ENCODE measurements around the gene TMEM120B. TPM values are rescaled to one million over a fixed set of nuclear protein-coding genes. Genes with fewer than 3 reads are reported as not detected.

TMEM120B gene
- total and polyA plus RNA-seq, 2 of the 4 experiments (the other 2 are of a cell fraction): 10.6 to 18.4 TPM

GRCh38 chr12:121773011-121773777 lies 60.6 kb downstream of the TMEM120B start:
- Histone ChIP-seq H2AK9ac (replicated peaks; ENCODE audit: low read depth, low read length, poor library complexity) (peak overlapping the region; percentile 89), H3K79me1 (ENCODE audit: low read depth in 1 of 2, low read length in 2 of 2) (peaks cover 0 to 15% of the 10 kb centered on the region in 2 experiments; a peak in 1 of 4 replicates), H2AK5ac (ENCODE audit: low read depth, low read length) (peak overlapping the region; percentile 41; the same call in 1 of the 2 replicates), H3K18ac (ENCODE audit: low read depth, low read length) (no peak overlapping the region), H3K27ac (ENCODE audit: insufficient read depth, low read length) (no peak overlapping the region), H2BK20ac (ENCODE audit: low read depth, low read length) (no peak overlapping the region), H4K5ac (ENCODE audit: low read depth, low read length) (no peak overlapping the region), H3K9me1 (ENCODE audit: insufficient read depth, low read length) (peaks cover 3% of the 10 kb centered on the region), H3K4ac (ENCODE audit: low read depth, low read length) (peak overlapping the region; percentile 83), H2BK5ac (ENCODE audit: low read depth, low read length, poor library complexity, severe bottlenecking) (no peak overlapping the region), H3K23ac (ENCODE audit: low read depth, low read length) (no peak overlapping the region), H3K14ac (replicated peaks; ENCODE audit: low read depth, low read length) (no peak overlapping the region; the same call in 1 of the 2 replicates), H4K91ac (ENCODE audit: insufficient read depth, low read depth, low read length) (peak overlapping the region; percentile 47; the same call in 1 of the 2 replicates), H2AFZ (replicated peaks; ENCODE audit: low read length, poor library complexity) (peak overlapping the region; percentile 79), H2BK120ac (ENCODE audit: low read depth, low read length) (no peak overlapping the region; the same call in 1 of the 2 replicates), H4K8ac (ENCODE audit: low read depth in 2 of 2, low read length in 2 of 2) (0 out of 4 replicates have a peak overlapping the region, but pooled peaks of 1 of the 2 experiments have one; percentile 75), H3K56ac (ENCODE audit: extremely low read depth, insufficient read depth, low read length) (no peak overlapping the region), H3K4me1 (ENCODE audit: control insufficient read depth, insufficient read depth, low read length) (peaks cover 6% of the 10 kb centered on the region), H3K4me3 (ENCODE audit: insufficient read depth, low read depth, low read length) (no peak overlapping the region), H3K27me3 (ENCODE audit: control insufficient read depth, insufficient read depth, low read length) (no peaks in the 10 kb centered on the region), H3K4me2 (ENCODE audit: low read depth, low read length) (no peak overlapping the region), H3K9me3 (ENCODE audit: control insufficient read depth, insufficient read depth, low read length) (no peaks in the 10 kb centered on the region), H4K20me1 (ENCODE audit: insufficient read depth, low read length) (peaks cover 3% of the 10 kb centered on the region; the same call in 1 of the 2 replicates), H3K9ac (ENCODE audit: low read depth, low read length) (no peak overlapping the region), H3K36me3 (ENCODE audit: control insufficient read depth, insufficient read depth, low read length) (peaks cover 3% of the 10 kb centered on the region; the same call in 1 of the 2 replicates), H2BK15ac (ENCODE audit: low read depth, low read length) (no peak overlapping the region)
- peak; percentile 85 for TF ChIP-seq CTCF (conservative IDR thresholded peaks at IDR 0.05; ENCODE audit: low read depth, low read length)
- TF ChIP-seq SMC3 (IDR thresholded peaks at IDR 0.05; ENCODE audit: low read depth, low read length): peak; percentile 94
- peak; percentile 93 for TF ChIP-seq RAD21 (IDR thresholded peaks at IDR 0.05; ENCODE audit: low read length)
- TF ChIP-seq NFE2L2 (IDR thresholded peaks at IDR 0.05; ENCODE audit: low read depth, low read length): no peak
- TF ChIP-seq CHD1 (IDR thresholded peaks at IDR 0.05; ENCODE audit: low read depth, low read length): no peak
- TF ChIP-seq MAZ (IDR thresholded peaks at IDR 0.05; ENCODE audit: borderline replicate concordance, low read depth, low read length): peak; percentile 21; the same call in 1 of the 2 replicates
- dilution Hi-C loops (cut with HindIII; ENCODE audit: low sequenced_read_pairs, unreplicated experiment): no loop called here
- ChIA-PET POLR2A (ENCODE audit: unreplicated experiment) (no interaction called here), CTCF (interaction anchor here (0.6 to 2.0 kb wide), 4 partner anchors 21 to 115 kb away, joined by 3 to 7 read pairs (median 4); partner anchors contain the start of genes PSMD9 and RHOF)
- intact Hi-C loops (cut with micrococcal nuclease): loop anchor here (1.0 kb wide), 1 partner anchor 76 kb away; no protein-coding TSS in a partner anchor
- in situ Hi-C loops (cut with MboI; ENCODE audit: low sequenced_read_pairs): no loop called here
- WGBS, 2 experiments (ENCODE audit: extremely low coverage in 2 of 2, insufficient read length in 1 of 2): 42% methylated on average over 4 of the region's 14 CpGs; no CpG with 5 or more reads in 1 of the 2 experiments
- DNase-seq: peak; percentile 58
- peak; percentile 86 for ATAC-seq (ENCODE audit: low read depth)
- BruUV-seq (replicated peaks): no TSS peak

Data from IMR-90 (cell line).